Muscle of leg (tissue), 11 donors: ENCODE measurements around the gene FGF22. TPM values are rescaled to one million over a fixed set of nuclear protein-coding genes. Genes with fewer than 3 reads are reported as not detected.
"Not testable (repeated sequence)": the region's sequence is repeated elsewhere in the genome, so short reads cannot be mapped to it uniquely, and the experiment has no call there.

Experiments
- DNase-seq: peaks from one replicate; pipeline ENCODE4 v3.0.0; 2013
- H3K27ac ChIP-seq: one replicate; pipeline ENCODE4 v1.5.1; 2013; ENCODE audit warnings: mild to moderate bottlenecking, low read length, control low read depth
- H3K27me3 ChIP-seq: one replicate; pipeline ENCODE4 v1.6.1; 2013; ENCODE audit warnings: low read length; ENCODE audit not compliant: control insufficient read depth, insufficient read depth
- H3K36me3 ChIP-seq: one replicate; pipeline ENCODE4 v1.6.1; 2013; ENCODE audit warnings: low read length; ENCODE audit not compliant: control insufficient read depth, insufficient read depth
- H3K4me1 ChIP-seq: one replicate; pipeline ENCODE4 v1.6.1; 2013; ENCODE audit warnings: low read length; ENCODE audit not compliant: control insufficient read depth, insufficient read depth
- H3K4me3 ChIP-seq: one replicate; pipeline ENCODE4 v1.5.1; 2013; ENCODE audit warnings: low read length, control low read depth
- H3K9me3 ChIP-seq: replicated peaks from 2 replicates; pipeline ENCODE4 v1.6.1; 2013; ENCODE audit warnings: low read depth, low read length; ENCODE audit not compliant: control insufficient read depth
- WGBS: methylation state at CpG from one replicate; pipeline ENCODE4 v1.1.5; 2013; ENCODE audit warnings: missing lambda C conversion rate; ENCODE audit not compliant: insufficient coverage; 5-methylcytosine and 5-hydroxymethylcytosine counted together
- polyA plus RNA-seq, 8 donors: library from polyadenylated mRNA; unstranded; fragments of 120-200 nt; gene quantifications; one replicate each; pipeline versions ENCODE4 v1.2.1 to v1.2.3, GENCODE V29; 2013; ENCODE audit warnings: inconsistent platforms in 1 of 8, low replicate concordance in 1 of 8; ENCODE audit not compliant: insufficient read length in 8 of 8, insufficient read depth in 1 of 8
- total RNA-seq: library from RNA; stranded (reverse); fragments of 120-200 nt; gene quantifications from one replicate; pipeline ENCODE4 v1.2.4, GENCODE V29; 2013

FGF22 gene
- total and polyA plus RNA-seq, 9 donors: 0.04 to 0.38 (median 0.15) TPM

DNA sequence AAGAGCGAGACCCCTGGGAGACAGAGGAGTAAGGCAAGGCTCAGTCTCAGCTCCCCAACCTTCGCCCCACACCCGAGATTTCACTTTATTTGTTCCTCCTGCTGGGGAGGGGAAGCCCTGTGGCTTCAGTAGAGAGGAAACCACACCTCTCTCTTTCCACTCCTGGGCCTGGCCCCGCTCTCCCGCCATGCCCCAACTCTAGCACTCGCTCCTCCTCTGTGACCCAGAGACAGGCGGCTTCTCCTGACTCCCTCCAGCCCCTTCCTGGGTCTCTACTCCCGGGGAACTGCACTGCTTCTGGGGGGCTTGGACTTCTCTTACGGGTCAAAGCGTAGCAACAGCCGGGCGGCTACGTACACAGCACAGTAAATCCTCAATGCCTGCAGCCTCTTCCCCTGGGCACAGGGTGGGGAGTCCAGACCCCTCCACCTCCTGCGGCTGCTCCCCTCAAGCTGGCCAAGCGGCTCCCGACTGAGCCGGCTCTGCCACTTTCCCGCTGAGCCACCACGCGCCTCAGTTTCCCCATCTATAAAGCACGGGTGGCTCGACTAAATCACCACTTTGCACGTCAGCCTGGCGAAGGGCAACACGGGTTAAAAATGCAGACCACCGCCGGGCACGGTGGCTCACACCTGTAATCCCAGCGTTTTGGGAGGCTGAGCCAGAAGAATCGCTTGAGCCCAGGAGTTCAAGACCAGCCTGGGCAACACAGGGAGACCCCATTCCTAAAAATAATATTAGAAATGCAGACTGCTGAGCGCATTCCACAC lies 21.9 kb downstream of the FGF22 start:
- no peaks in the 10 kb centered on the region for H3K27me3 ChIP-seq
- peaks cover 61% of the 10 kb centered on the region for H3K4me1 ChIP-seq
- H3K27ac ChIP-seq: peak overlapping the region; percentile 69
- WGBS: 12% methylated on average over 23 of the region's 31 CpGs
- peak overlapping the region; percentile 73 for H3K4me3 ChIP-seq
- H3K9me3 ChIP-seq: no peaks in the 10 kb centered on the region
- DNase-seq: no peak
- H3K36me3 ChIP-seq: peaks cover 5% of the 10 kb centered on the region

GRCh38 chr19:662207-662961 lies 22.7 kb downstream of the FGF22 start:
- Histone ChIP-seq H3K9me3 (no peaks in the 10 kb centered on the region), H3K36me3 (peaks cover 5% of the 10 kb centered on the region), H3K27ac (peak overlapping the region; percentile 20), H3K27me3 (no peaks in the 10 kb centered on the region), H3K4me3 (peak overlapping the region; percentile 73), H3K4me1 (peaks cover 53% of the 10 kb centered on the region)
- no peak for DNase-seq
- under 1% methylated on average over 80 of the region's 81 CpGs for WGBS

- peaks cover 5% of the 10 kb centered on the region for H3K36me3 ChIP-seq
- H3K4me3 ChIP-seq: peak within 1 kb of the TSS; percentile 73
- H3K9me3 ChIP-seq: no peaks in the 10 kb centered on the region
- no peaks in the 10 kb centered on the region for H3K27me3 ChIP-seq
- peaks cover 49% of the 10 kb centered on the region for H3K4me1 ChIP-seq
- 1% methylated on average over 97 of the region's 97 CpGs for WGBS
- peak within 1 kb of the TSS; percentile 92 for H3K27ac ChIP-seq
- DNase-seq: peak; percentile 96
These were observed 23.4 kb downstream of the FGF22 start, which contains the start of gene RNF126 for GRCh38 chr19:662962-663681. TSS of gene RNF126 (minus strand) at chr19:663214. CDS start at chr19:663121, 93 bp downstream.

DNA sequence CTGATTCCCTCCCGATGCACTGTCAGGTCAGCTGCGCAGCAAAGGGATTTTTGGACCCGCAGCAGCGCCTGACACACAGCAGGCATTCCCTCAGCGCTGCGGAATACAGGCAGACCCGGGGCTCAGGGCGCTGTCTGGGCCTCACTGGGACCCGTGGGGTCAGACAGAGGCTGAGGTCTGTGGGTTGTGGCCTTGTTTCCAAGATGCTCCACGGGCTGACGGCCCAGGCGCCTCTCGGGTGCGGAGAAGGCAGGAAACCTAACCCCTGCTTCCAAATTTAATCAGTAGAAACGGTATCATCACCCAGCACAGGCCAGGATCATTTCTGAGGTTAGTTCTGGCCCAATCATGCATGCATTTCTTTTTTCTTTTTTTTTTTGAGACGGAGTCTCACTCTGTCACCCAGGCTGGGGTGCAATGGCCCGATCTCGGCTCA lies 24.0 kb downstream of the FGF22 start:
- H3K9me3 ChIP-seq: no peaks in the 10 kb centered on the region
- WGBS: 49% methylated on average over 12 of the region's 18 CpGs
- no peak for DNase-seq
- no peaks in the 10 kb centered on the region for H3K27me3 ChIP-seq
- peak overlapping the region; percentile 58 for H3K4me3 ChIP-seq
- H3K27ac ChIP-seq: peak overlapping the region; percentile 92
- no peaks in the 10 kb centered on the region for H3K36me3 ChIP-seq
- H3K4me1 ChIP-seq: peaks cover 49% of the 10 kb centered on the region

- no peak overlapping the region for H3K27ac ChIP-seq
- H3K27me3 ChIP-seq: no peaks in the 10 kb centered on the region
- no peak overlapping the region for H3K4me3 ChIP-seq
- DNase-seq: peak; percentile 85
- H3K4me1 ChIP-seq: peaks cover 41% of the 10 kb centered on the region
- no peaks in the 10 kb centered on the region for H3K36me3 ChIP-seq
- H3K9me3 ChIP-seq: no peaks in the 10 kb centered on the region
- WGBS: 3% methylated on average over 24 of the region's 24 CpGs
These were observed 25.3 kb downstream of the FGF22 start for GRCh38 chr19:664913-665443.

DNA sequence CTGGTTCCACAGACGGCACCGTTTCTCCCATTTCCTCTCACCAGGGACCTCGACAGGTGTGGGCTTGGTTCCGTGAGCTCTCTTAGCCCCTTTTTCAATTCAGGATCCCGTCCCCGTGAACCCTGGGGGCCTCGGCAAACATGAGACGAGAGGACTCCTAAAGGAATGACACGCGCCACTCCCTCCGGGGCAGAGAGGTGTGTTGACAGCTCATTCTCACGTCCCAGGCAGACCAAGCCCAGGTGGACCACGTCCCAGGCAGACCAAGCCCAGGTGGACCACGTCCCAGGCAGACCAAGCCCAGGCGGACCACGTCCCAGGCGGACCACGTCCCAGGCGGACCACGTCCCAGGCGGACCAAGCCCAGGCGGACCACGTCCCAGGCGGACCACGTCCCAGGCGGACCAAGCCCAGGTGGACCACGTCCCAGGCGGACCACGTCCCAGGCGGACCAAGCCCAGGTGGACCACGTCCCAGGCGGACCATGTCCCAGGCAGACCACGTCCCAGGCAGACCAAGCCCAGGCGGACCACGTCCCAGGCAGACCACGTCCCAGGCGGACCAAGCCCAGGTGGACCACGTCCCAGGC lies 27.4 kb downstream of the FGF22 start:
- not testable (repeated sequence) for H3K27ac ChIP-seq, H3K9me3 ChIP-seq, DNase-seq, H3K4me3 ChIP-seq, H3K27me3 ChIP-seq, H3K36me3 ChIP-seq
- 82% methylated on average over 27 of the region's 38 CpGs for WGBS
- H3K4me1 ChIP-seq: peaks cover 21% of the 10 kb centered on the region

DNA sequence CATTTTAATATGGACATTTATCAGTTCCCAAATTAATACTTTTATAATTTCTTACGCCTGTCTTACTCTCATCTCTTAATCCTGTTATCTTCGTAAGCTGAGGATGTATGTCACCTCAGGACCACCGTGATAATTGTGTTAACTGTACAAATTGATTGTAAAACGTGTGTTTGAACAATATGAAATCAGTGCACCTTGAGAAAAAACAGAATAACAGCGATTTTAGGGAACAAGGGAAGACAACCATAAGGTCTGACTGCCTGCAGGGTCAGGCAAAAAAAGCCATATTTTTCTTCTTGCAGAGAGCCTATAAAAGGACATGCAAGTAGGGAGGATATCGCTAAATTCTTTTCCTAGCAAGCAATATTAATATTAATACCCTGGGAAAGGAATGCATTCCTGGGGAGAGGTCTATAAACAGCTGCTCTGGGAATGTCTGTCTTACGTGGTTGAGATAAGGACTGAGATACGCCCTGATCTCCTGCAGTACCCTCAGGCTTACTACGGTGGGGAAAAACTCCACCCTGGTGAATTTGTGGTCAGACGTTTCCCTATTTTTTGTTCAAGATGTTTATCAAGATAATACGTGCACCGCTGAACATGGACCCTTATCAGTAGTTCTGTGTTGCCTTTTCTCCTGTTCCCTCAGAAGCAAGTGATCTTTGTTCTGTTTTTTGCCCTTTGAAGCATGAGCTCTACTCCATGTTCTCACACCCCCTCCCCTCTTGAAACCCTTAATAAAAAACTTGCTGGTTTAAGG lies 29.2 kb downstream of the FGF22 start:
- not testable (repeated sequence) for H3K27me3 ChIP-seq, H3K27ac ChIP-seq, H3K9me3 ChIP-seq, H3K4me3 ChIP-seq, DNase-seq, H3K36me3 ChIP-seq
- WGBS: 78% methylated on average over 4 of the region's 12 CpGs
- peaks cover 15% of the 10 kb centered on the region for H3K4me1 ChIP-seq

GRCh38 chr19:670609-671075 lies 31.0 kb downstream of the FGF22 start:
- Histone ChIP-seq H3K4me1 (peaks cover 12% of the 10 kb centered on the region), H3K36me3 (no peaks in the 10 kb centered on the region), H3K9me3 (no peaks in the 10 kb centered on the region), H3K4me3 (no peak overlapping the region), H3K27me3 (peaks cover 8% of the 10 kb centered on the region), H3K27ac (no peak overlapping the region)
- 71% methylated on average over 9 of the region's 9 CpGs for WGBS
- no peak for DNase-seq
